Endothelial cell of umbilical vein (primary cell): Measurements from ENCODE around the gene NMRAL1. TPM values are rescaled to one million over a fixed set of nuclear protein-coding genes. Genes with fewer than 3 reads are reported as not detected.

Experiments used
- BruUV-seq: library from RNA; stranded (reverse); fragments of 400-500 nt; replicated peaks from 2 replicates; lab custom pipeline; 2021; lab: Mats Ljungman, UMichigan
- CTCF ChIA-PET: fragments of 300-600, 350-600 bp; sonication (Branson Sonifier 250); formaldehyde crosslinking; loops from one replicate; lab custom pipeline; 2021; ENCODE audit warnings: antibody characterized with exemption, inconsistent platforms; lab: Charles Lee
- POLR2A ChIA-PET: fragments of 300-600, 350-600 bp; sonication (Branson Sonifier 250); formaldehyde crosslinking; loops from one replicate; lab custom pipeline; 2021; ENCODE audit warnings: antibody characterized with exemption, inconsistent platforms; lab: Charles Lee
- DNase-seq: peaks from one replicate; pipeline ENCODE4 v3.0.0-alpha.2; 2011; ENCODE audit warnings: low read depth, low spot score
- FAIRE-seq: peaks from 2 replicates; lab custom pipeline; 2011; peaks lifted over from hg19 to GRCh38; lab: Jason Lieb, UNC
- H2AFZ ChIP-seq: 2 replicates; pipeline ENCODE4 v1.6.0; 2012; ENCODE audit warnings: low read depth, low read length, control low read depth, inconsistent platforms
- H3K27ac ChIP-seq: 2 replicates; pipeline ENCODE4 v1.5.1; 2011; ENCODE audit warnings: low read depth, mild to moderate bottlenecking, control low read depth, low read length, moderate library complexity; ENCODE audit not compliant: insufficient read depth
- H3K27me3 ChIP-seq, 2 experiments: 2 replicates each; pipeline versions ENCODE4 v1.6.0 to v1.6.1; 2011; ENCODE audit warnings: low read length in 2 of 2, mixed read lengths in 1 of 2; ENCODE audit not compliant: control insufficient read depth in 2 of 2, insufficient read depth in 2 of 2
- H3K36me3 ChIP-seq, 2 experiments: 2 replicates in 1 of 2; 3 replicates in 1 of 2; pipeline ENCODE4 v1.5.1; 2011; ENCODE audit warnings: low read length in 2 of 2, mild to moderate bottlenecking in 1 of 2, moderate library complexity in 1 of 2; ENCODE audit not compliant: control insufficient read depth in 2 of 2, insufficient read depth in 2 of 2; ENCODE audit errors: extremely low read depth in 1 of 2
- H3K4me1 ChIP-seq: 3 replicates; pipeline ENCODE4 v1.5.1; 2011; ENCODE audit warnings: mild to moderate bottlenecking, low read length; ENCODE audit not compliant: control insufficient read depth, insufficient read depth; ENCODE audit errors: extremely low read depth
- H3K4me2 ChIP-seq: 2 replicates; pipeline ENCODE4 v1.6.1; 2011; ENCODE audit warnings: low read length, control low read depth, mixed read lengths; ENCODE audit not compliant: insufficient read depth
- H3K4me3 ChIP-seq, 3 experiments: fragments of 200-600 bp in 1 of 3; sonication (generic), shearing (Covaris generic) in 1 of 3; replicated peaks in 1 of 3; 2 replicates each; pipeline ENCODE4 v1.5.1; 2011 to 2016; ENCODE audit warnings: control low read depth in 3 of 3, low read length in 3 of 3, mild to moderate bottlenecking in 2 of 3, inconsistent platforms in 1 of 3, low read depth in 1 of 3, moderate library complexity in 1 of 3; ENCODE audit not compliant: insufficient read depth in 1 of 3
- H3K79me2 ChIP-seq: 2 replicates; pipeline ENCODE4 v1.6.0; 2012; ENCODE audit warnings: low read length, inconsistent platforms; ENCODE audit not compliant: control insufficient read depth, insufficient read depth
- H3K9ac ChIP-seq: replicated peaks from 2 replicates; pipeline ENCODE3; 2011; ENCODE audit warnings: low read length, control low read depth; ENCODE audit not compliant: insufficient read depth; ENCODE audit errors: extremely low read depth
- H3K9me1 ChIP-seq: replicated peaks from 3 replicates; pipeline ENCODE4 v1.6.0; 2011; ENCODE audit warnings: mild to moderate bottlenecking, low read length; ENCODE audit not compliant: control insufficient read depth, insufficient read depth; ENCODE audit errors: extremely low read depth
- H3K9me3 ChIP-seq: replicated peaks from 2 replicates; pipeline ENCODE4 v1.5.1; 2012; ENCODE audit warnings: low read length, inconsistent platforms; ENCODE audit not compliant: control insufficient read depth, insufficient read depth
- H4K20me1 ChIP-seq: replicated peaks from 2 replicates; pipeline ENCODE3; 2011; ENCODE audit warnings: mild to moderate bottlenecking, low read length; ENCODE audit not compliant: control insufficient read depth, insufficient read depth; ENCODE audit errors: extremely low read depth
- EZH2 ChIP-seq: IDR thresholded peaks from 2 replicates; pipeline ENCODE4 v1.6.1; 2012; ENCODE audit warnings: borderline replicate concordance, low read depth, mild to moderate bottlenecking, moderate library complexity, low read length, inconsistent platforms; ENCODE audit not compliant: severe bottlenecking
- GATA2 ChIP-seq: IDR thresholded peaks from 2 replicates; pipeline ENCODE4 v1.7.0; 2011; ENCODE audit warnings: low read depth, mild to moderate bottlenecking, moderate library complexity, mixed read lengths, low read length; ENCODE audit not compliant: insufficient read length, insufficient read depth
- JUN ChIP-seq: IDR thresholded peaks from 2 replicates; pipeline ENCODE4 v1.6.1; 2011; ENCODE audit warnings: borderline replicate concordance, low read depth; ENCODE audit not compliant: insufficient read length, insufficient read depth
- POLR2A ChIP-seq: IDR thresholded peaks from 2 replicates; pipeline ENCODE4 v1.6.1; 2012; ENCODE audit warnings: low read depth, mild to moderate bottlenecking, control low read depth, low read length
- dilution Hi-C: fragments of 300-500 bp; cut with MboI; formaldehyde crosslinking; loops from one replicate; pipeline ENCODE4 v1.15.0; 2019; ENCODE audit warnings: low sequenced_read_pairs; ENCODE audit not compliant: extremely low pct_ligation_motif_present
- intact Hi-C: fragments of 100-400 bp; cut with micrococcal nuclease; formaldehyde crosslinking; loops from one replicate; pipeline ENCODE4 v1.10.0; 2022
- polyA plus RNA-seq, 4 experiments: library from polyadenylated mRNA; depleted of rRNA in 3 of 4; stranded (reverse) in 3 of 4; unstranded in 1 of 4; fragments of >200 nt; gene quantifications; 2 replicates each; pipeline versions ENCODE4 v1.2.1 to v1.2.3, GENCODE V29; 2011 to 2012; ENCODE audit warnings: missing spikeins in 1 of 4
- total RNA-seq: library from RNA; stranded (reverse); gene quantifications from 2 replicates; pipeline ENCODE4 v1.2.3, GENCODE V29; 2021
- TF ChIP-seq, protein P1 (sequence below), 2 donors: IDR thresholded peaks; 1 replicate in 1 of 2; 2 replicates in 1 of 2; pipeline ENCODE4 v1.5.1; 2011; ENCODE audit warnings: low read length in 2 of 2, mild to moderate bottlenecking in 2 of 2, moderate library complexity in 2 of 2, control low read depth in 1 of 2, inconsistent platforms in 1 of 2, low read depth in 1 of 2; ENCODE audit not compliant: insufficient read depth in 1 of 2; ENCODE audit errors: extremely low read depth in 1 of 2
- TF ChIP-seq, protein P2 (sequence below): IDR thresholded peaks from 2 replicates; pipeline ENCODE4 v1.6.1; 2011; ENCODE audit not compliant: insufficient read depth, insufficient read length

Gene NMRAL1
- total and polyA plus RNA-seq, 2 donors (not counting 3 experiments of a cell fraction or from before 2014, with no cell fraction given): 48.0 to 84.4 TPM

DNA sequence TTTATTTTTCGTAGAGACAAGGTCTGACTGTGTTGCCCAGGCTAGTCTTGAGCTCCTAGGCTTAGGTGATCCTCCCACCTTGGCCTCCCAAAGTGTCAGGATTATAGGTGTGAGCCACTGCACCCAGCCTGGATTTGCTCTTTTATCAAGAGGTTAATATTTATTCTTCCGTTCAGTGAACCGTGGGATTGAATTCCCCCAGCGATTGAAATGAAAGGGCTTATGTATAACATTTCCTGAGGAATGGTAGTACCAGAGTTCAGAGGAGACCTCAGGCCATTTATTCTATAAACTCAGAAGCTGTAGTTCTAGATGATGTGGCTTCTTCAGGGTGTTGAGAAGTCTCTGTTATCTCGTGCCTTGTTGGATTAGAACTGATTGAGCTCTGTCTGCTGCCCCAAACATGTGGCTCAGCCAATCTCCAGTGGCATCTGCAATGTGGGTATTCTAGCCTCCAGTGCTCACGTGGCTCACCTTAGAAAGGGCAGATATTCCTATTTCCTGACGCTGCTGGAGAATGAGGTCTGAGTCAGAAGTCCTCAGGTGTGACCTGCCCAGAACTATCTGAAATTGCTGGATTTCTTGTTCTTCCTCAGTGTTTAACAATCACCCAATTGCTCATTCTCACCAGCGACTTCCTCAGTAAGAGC, 24.2 kb upstream of the NMRAL1 start:
- H3K27me3 ChIP-seq: no peaks in the 10 kb centered on the region
- BruUV-seq: no TSS peak
- no peak overlapping the region for H3K9ac ChIP-seq
- H4K20me1 ChIP-seq: no peaks in the 10 kb centered on the region
- peaks cover 2% of the 10 kb centered on the region for H3K9me1 ChIP-seq
- peaks cover 33% of the 10 kb centered on the region for H3K4me1 ChIP-seq
- no peak overlapping the region for H3K4me3 ChIP-seq
- dilution Hi-C loops: no loop called here
- H3K36me3 ChIP-seq: peaks cover 0 to 4% of the 10 kb centered on the region in 2 experiments
- ChIA-PET POLR2A (interaction anchor here (0.5 kb wide), 1 partner anchor 20 kb away, joined by 4 read pairs; no protein-coding TSS in a partner anchor), CTCF (interaction anchor here (0.7 to 3.8 kb wide), 4 partner anchors 8 to 22 kb away, joined by 3 to 39 read pairs (median 4); partner anchors contain the start of gene HMOX2)
- intact Hi-C loops: no loop called here
- peaks cover 47% of the 10 kb centered on the region for H3K79me2 ChIP-seq
- no peak for TF ChIP-seq EZH2
- no peak for TF ChIP-seq POLR2A
- TF ChIP-seq GATA2: no peak
- H3K27ac ChIP-seq: no peak overlapping the region
- H3K9me3 ChIP-seq: no peaks in the 10 kb centered on the region
- no peak overlapping the region for H3K4me2 ChIP-seq
- FAIRE-seq (no peak), DNase-seq (no peak)
- H2AFZ ChIP-seq: no peak overlapping the region

DNA sequence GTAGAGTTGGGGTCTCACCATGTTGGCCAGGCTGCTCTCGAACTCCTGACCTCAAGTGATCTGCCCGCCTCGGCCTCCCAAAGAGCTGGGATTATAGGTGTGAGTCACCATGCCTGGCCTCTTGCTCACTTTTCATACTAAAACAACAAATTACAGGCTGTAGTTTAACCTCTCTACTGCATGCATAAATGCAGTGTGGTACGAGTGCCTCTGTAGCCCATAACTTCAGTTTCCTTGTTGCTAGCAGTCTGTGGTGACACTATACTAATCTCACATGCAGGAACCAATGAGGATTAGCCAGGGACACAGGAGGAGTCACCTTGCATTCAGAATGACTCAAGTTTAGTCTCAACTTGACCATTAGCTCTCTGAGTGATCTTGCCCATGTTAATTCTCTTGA, 21.9 kb upstream of the NMRAL1 start:
- TF ChIP-seq EZH2 (no peak), JUN (no peak)
- TF ChIP-seq, protein P1, sequence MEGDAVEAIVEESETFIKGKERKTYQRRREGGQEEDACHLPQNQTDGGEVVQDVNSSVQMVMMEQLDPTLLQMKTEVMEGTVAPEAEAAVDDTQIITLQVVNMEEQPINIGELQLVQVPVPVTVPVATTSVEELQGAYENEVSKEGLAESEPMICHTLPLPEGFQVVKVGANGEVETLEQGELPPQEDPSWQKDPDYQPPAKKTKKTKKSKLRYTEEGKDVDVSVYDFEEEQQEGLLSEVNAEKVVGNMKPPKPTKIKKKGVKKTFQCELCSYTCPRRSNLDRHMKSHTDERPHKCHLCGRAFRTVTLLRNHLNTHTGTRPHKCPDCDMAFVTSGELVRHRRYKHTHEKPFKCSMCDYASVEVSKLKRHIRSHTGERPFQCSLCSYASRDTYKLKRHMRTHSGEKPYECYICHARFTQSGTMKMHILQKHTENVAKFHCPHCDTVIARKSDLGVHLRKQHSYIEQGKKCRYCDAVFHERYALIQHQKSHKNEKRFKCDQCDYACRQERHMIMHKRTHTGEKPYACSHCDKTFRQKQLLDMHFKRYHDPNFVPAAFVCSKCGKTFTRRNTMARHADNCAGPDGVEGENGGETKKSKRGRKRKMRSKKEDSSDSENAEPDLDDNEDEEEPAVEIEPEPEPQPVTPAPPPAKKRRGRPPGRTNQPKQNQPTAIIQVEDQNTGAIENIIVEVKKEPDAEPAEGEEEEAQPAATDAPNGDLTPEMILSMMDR (IDR thresholded peaks at IDR 0.05; ENCODE audit: extremely low read depth in 1 of 2, insufficient read depth in 1 of 2, low read depth in 1 of 2, low read length in 2 of 2): no peak
- TF ChIP-seq, protein P2, sequence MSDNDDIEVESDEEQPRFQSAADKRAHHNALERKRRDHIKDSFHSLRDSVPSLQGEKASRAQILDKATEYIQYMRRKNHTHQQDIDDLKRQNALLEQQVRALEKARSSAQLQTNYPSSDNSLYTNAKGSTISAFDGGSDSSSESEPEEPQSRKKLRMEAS: no peak
- H3K9ac ChIP-seq: no peak overlapping the region

More for the DNA sequence above, 21.9 kb upstream of the NMRAL1 start:
- peaks cover 27% of the 10 kb centered on the region for H3K4me1 ChIP-seq
- no peak overlapping the region for H3K4me3 ChIP-seq
- no peak for FAIRE-seq
- ChIA-PET CTCF (interaction anchor here (0.8 to 1.1 kb wide), 3 partner anchors 10 to 52 kb away, joined by 3 read pairs; no protein-coding TSS in a partner anchor), POLR2A (interaction anchor here (0.6 kb wide), 1 partner anchor 9 kb away, joined by 6 read pairs; no protein-coding TSS in a partner anchor)
- no peaks in the 10 kb centered on the region for H3K9me3 ChIP-seq
- no peak overlapping the region for H2AFZ ChIP-seq
- H3K27me3 ChIP-seq: no peaks in the 10 kb centered on the region
- H3K36me3 ChIP-seq: peaks cover 0 to 4% of the 10 kb centered on the region in 2 experiments
- dilution Hi-C loops: no loop called here
- intact Hi-C loops: no loop called here
- no peak for DNase-seq
- no peaks in the 10 kb centered on the region for H4K20me1 ChIP-seq
- BruUV-seq: no TSS peak
- no peak overlapping the region for H3K27ac ChIP-seq
- peaks cover 42% of the 10 kb centered on the region for H3K79me2 ChIP-seq
- H3K9me1 ChIP-seq: no peaks in the 10 kb centered on the region
- H3K4me2 ChIP-seq: no peak overlapping the region
